Measurements from ENCODE around the gene AR.

- TF ChIP-seq CTCF (IDR thresholded peaks at IDR 0.05 in 4 of 5, conservative IDR thresholded peaks at IDR 0.05 in 1 of 5) (no peak), POLR2A (IDR thresholded peaks at IDR 0.05) (no peak)
These were observed 181.7 kb downstream of the AR start for GRCh38 chrX:67725471-67725870.
